22Rv1 (cell line): ENCODE data around the gene PTGR3.

Experiments
- CTCF ChIP-seq: fragments of 450-650 bp; IDR thresholded peaks from 2 replicates; pipeline ENCODE4 v1.5.1; 2017; ENCODE audit warnings: mild to moderate bottlenecking
- ZFX ChIP-seq: fragments of 450-650 bp; IDR thresholded peaks from 2 replicates; pipeline ENCODE4 v1.6.1; 2017; ENCODE audit warnings: antibody characterized with exemption, borderline replicate concordance

DNA sequence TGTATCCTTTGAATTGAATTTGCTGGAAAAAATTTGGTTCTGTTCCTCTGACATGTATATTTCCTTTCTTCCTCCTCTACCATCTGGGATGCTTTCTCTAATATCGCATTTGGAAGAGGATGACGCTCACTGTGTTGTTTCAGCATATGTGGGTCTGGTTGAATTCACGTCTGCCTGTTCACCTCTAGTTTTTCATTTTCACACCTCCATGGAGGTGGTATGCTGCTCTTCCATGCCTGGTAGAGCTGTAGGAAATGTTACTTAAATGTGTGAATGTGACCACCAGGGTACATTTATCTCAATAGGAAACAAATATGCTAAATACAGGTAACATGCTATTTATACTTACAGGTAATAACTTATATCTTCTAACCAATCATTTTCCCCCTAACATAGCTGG lies 46.2 kb upstream of the PTGR3 start:
- TF ChIP-seq CTCF (no peak), ZFX (no peak)
